Esophagus muscularis mucosa (tissue), 4 donors: ENCODE measurements around the gene SH3RF2. TPM values are rescaled to one million over a fixed set of nuclear protein-coding genes. Genes with fewer than 3 reads are reported as not detected.
"Not testable (repeated sequence)": the region's sequence is repeated elsewhere in the genome, so short reads cannot be mapped to it uniquely, and the experiment has no call there.

Experiments used
- DNase-seq: peaks from one replicate; pipeline ENCODE4 v3.0.0-alpha.2; 2017; ENCODE audit errors: extremely low spot score
- H3K27ac ChIP-seq, 4 donors: fragments of 200-600 bp; sonication (generic); replicated peaks in 1 of 4; 1 replicate in 3 of 4; 2 replicates in 1 of 4; pipeline ENCODE4 v1.5.1; 2016 to 2019; ENCODE audit warnings: mild to moderate bottlenecking in 1 of 4
- H3K27me3 ChIP-seq, 4 donors: fragments of 200-600 bp; sonication (generic); one replicate each; pipeline versions ENCODE4 v1.5.1 to v1.6.0; 2016 to 2019
- H3K36me3 ChIP-seq, 4 donors: fragments of 200-600 bp; sonication (generic); one replicate each; pipeline ENCODE4 v1.5.1; 2016 to 2019
- H3K4me1 ChIP-seq, 4 donors: fragments of 200-600 bp; sonication (generic); one replicate each; pipeline ENCODE4 v1.5.1; 2016 to 2019
- H3K4me3 ChIP-seq, 4 donors: fragments of 200-600 bp; sonication (generic); 1 replicate in 2 of 4; 2 replicates in 2 of 4; pipeline ENCODE4 v1.5.1; 2016 to 2019; ENCODE audit warnings: mild to moderate bottlenecking in 4 of 4, moderate library complexity in 1 of 4
- H3K9me3 ChIP-seq, 4 donors: fragments of 200-600 bp; sonication (generic); 1 replicate in 3 of 4; 2 replicates in 1 of 4; pipeline ENCODE4 v1.5.1; 2016 to 2019
- EP300 ChIP-seq: sonication (generic); formaldehyde crosslinking; IDR thresholded peaks from one replicate; pipeline ENCODE4 v1.6.1; 2017; ENCODE audit warnings: antibody characterized with exemption
- POLR2A ChIP-seq: fragments of 450-650 bp; IDR thresholded peaks from one replicate; pipeline ENCODE4 v1.6.1; 2017; ENCODE audit warnings: antibody characterized with exemption, moderate library complexity, mild to moderate bottlenecking, low read depth
- POLR2AphosphoS5 ChIP-seq, 2 donors: sonication (generic); formaldehyde crosslinking; IDR thresholded peaks; one replicate each; pipeline ENCODE4 v1.6.1; 2017; ENCODE audit warnings: antibody characterized with exemption in 2 of 2
- WGBS: methylation state at CpG from one replicate; pipeline ENCODE4 v1.1.5; 2018; 5-methylcytosine and 5-hydroxymethylcytosine counted together
- intact Hi-C: fragments of 100-400 bp; cut with DNase I; formaldehyde crosslinking; loops from one replicate; pipeline ENCODE4 v1.15.1; 2023
- total RNA-seq, 4 donors: library from RNA; depleted of rRNA; stranded (reverse); fragments of >200 nt; gene quantifications; one replicate each; pipeline versions ENCODE4 v1.1.0 to v1.2.1, GENCODE V29; 2016
- TF ChIP-seq, protein P1 (sequence below), 3 experiments: fragments of 200-600 bp in 2 of 3; fragments of 450-650 bp in 1 of 3; sonication (generic) in 2 of 3; IDR thresholded peaks; one replicate each; pipeline ENCODE4 v1.5.1; 2017 to 2019; ENCODE audit warnings: antibody characterized with exemption in 3 of 3, mild to moderate bottlenecking in 2 of 3, moderate library complexity in 1 of 3

SH3RF2 gene, protein sequence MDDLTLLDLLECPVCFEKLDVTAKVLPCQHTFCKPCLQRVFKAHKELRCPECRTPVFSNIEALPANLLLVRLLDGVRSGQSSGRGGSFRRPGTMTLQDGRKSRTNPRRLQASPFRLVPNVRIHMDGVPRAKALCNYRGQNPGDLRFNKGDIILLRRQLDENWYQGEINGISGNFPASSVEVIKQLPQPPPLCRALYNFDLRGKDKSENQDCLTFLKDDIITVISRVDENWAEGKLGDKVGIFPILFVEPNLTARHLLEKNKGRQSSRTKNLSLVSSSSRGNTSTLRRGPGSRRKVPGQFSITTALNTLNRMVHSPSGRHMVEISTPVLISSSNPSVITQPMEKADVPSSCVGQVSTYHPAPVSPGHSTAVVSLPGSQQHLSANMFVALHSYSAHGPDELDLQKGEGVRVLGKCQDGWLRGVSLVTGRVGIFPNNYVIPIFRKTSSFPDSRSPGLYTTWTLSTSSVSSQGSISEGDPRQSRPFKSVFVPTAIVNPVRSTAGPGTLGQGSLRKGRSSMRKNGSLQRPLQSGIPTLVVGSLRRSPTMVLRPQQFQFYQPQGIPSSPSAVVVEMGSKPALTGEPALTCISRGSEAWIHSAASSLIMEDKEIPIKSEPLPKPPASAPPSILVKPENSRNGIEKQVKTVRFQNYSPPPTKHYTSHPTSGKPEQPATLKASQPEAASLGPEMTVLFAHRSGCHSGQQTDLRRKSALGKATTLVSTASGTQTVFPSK
- 1 to 10 TPM in 3 of 4 donors, under 1 TPM in 1; 0.66 to 2.1 (median 1.5) TPM for total RNA-seq

DNA sequence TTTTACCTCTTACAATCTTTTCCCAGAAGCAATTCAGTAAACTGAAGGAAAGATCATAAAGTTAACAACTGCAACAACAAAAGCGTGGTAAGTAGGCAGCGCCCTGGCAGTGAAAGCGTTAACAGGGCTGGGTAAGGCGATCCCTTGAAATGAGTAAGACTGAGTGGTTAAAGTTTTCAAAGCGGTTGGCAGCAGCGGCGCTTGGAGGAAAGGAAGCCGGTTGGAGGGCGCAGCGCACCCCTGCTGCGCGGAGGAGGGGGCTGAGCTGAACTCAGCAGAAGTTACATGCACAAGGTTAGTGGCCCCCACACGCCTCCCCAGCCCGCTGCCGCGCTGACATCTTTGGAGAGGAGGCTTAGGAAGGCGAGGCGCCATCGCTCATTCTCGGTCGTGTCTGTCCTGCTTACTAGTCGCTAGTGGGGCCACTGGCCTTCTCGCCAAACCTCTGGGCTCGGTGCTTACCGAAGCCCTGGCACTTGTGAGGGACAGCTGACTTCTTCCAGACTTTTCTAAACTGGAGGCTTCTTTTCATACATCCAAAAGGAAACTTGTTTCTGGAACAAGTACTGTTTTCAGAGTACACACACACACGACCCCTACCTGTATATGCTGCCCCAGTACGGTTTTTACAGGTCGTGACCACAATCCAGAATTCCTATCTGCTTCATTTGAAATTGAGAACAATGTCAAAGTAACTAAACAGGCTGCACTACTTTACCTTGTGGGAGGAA, at the start of gene SH3RF2:
Gene SH3RF2 (plus strand): TSS at position 178 of the 731 bp plus-strand sequence. CDS start 1,351 bp downstream, outside the sequence.
- no peak for TF ChIP-seq POLR2A
- TF ChIP-seq POLR2AphosphoS5 (IDR thresholded peaks at IDR 0.05): peak in 1 of 2 donors; percentile 8
- Histone ChIP-seq H3K4me3 (peak within 1 kb of the TSS; percentile 49 to 60 (median 52)), H3K27ac (peak within 1 kb of the TSS in 3 of 4 donors; percentile 18 to 39 (median 35)), H3K27me3 (no peaks in the 10 kb centered on the region), H3K9me3 (no peaks in the 10 kb centered on the region), H3K4me1 (peaks cover 5 to 28% (median 24%) of the 10 kb centered on the region in 4 donors), H3K36me3 (no peaks in the 10 kb centered on the region)
- intact Hi-C loops: no loop called here
- 11% methylated on average over 26 of the region's 28 CpGs for whole genome bisulfite sequencing
- no peak for DNase-seq

DNA sequence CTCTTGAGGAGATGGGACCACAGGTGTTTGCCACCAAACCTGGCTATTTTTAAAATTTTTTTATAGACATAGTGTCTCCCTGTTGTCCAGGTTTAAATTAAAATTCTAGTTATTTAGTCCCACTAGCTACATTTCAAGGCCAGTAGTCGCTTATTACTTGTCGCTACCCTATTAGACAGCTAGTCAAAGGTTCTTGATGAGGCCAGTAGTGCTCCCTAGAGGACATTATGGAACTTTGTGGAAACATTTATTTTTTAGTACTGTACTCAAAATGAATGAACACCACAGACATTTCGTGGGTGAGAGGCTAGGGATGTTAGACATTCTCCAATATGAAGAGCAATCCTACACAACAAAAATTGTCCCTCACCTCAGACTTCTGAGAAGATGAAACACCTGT, 49.2 kb upstream of the SH3RF2 start:
- H3K27ac ChIP-seq: no peak overlapping the region
- 79% methylated on average over 3 of the region's 3 CpGs for WGBS
- H3K27me3 ChIP-seq: no peaks in the 10 kb centered on the region
- H3K4me1 ChIP-seq: no peaks in the 10 kb centered on the region
- intact Hi-C loops: no loop called here
- H3K36me3 ChIP-seq: no peaks in the 10 kb centered on the region
- DNase-seq: no peak
- peaks cover 0 to 15% (median 5%) of the 10 kb centered on the region in 4 donors for H3K9me3 ChIP-seq
- H3K4me3 ChIP-seq: no peak overlapping the region
- no peak for TF ChIP-seq EP300
- TF ChIP-seq, protein P1, sequence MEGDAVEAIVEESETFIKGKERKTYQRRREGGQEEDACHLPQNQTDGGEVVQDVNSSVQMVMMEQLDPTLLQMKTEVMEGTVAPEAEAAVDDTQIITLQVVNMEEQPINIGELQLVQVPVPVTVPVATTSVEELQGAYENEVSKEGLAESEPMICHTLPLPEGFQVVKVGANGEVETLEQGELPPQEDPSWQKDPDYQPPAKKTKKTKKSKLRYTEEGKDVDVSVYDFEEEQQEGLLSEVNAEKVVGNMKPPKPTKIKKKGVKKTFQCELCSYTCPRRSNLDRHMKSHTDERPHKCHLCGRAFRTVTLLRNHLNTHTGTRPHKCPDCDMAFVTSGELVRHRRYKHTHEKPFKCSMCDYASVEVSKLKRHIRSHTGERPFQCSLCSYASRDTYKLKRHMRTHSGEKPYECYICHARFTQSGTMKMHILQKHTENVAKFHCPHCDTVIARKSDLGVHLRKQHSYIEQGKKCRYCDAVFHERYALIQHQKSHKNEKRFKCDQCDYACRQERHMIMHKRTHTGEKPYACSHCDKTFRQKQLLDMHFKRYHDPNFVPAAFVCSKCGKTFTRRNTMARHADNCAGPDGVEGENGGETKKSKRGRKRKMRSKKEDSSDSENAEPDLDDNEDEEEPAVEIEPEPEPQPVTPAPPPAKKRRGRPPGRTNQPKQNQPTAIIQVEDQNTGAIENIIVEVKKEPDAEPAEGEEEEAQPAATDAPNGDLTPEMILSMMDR (IDR thresholded peaks at IDR 0.05): no peak

DNA sequence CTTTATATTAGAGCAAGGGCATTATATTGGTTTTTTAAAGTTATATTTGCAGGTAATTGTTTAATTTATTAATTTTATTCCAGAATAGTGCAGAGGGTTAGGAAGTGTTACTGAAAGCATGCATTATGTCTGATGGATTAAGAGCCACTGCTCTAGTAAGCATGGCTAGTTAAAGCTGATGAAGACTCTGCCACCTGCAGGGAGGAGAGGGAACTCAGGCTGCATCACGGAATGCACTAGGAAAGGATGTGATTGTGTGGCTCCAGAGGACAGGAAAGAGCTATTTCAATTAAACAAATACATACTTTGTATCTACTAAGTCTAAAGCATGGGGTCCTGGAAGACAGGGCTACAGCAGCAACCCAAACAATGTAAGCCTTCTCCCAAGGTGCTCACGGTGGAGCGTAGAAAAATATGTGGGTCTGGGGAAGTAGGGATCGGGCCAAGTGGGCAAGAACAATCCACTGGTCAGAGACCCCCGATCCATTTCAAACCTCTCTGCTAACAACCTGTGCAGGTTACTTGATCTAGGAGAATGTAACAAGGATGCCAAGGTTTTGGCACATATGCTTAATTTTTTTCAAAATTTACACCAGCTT, 48.3 kb upstream of the SH3RF2 start:
- H3K4me3 ChIP-seq: no peak overlapping the region
- no peaks in the 10 kb centered on the region for H3K4me1 ChIP-seq
- no peak overlapping the region for H3K27ac ChIP-seq
- TF ChIP-seq POLR2A: no peak
- TF ChIP-seq, protein P1 (IDR thresholded peaks at IDR 0.05): peak; percentile 46 to 57 (median 47)
- no peak for TF ChIP-seq POLR2AphosphoS5 (IDR thresholded peaks at IDR 0.05)
- no peak for TF ChIP-seq EP300
- 75% methylated on average over 5 of the region's 5 CpGs for WGBS
- H3K9me3 ChIP-seq: peaks cover 0 to 15% (median 5%) of the 10 kb centered on the region in 4 donors
- intact Hi-C loops: no loop called here
- H3K27me3 ChIP-seq: no peaks in the 10 kb centered on the region
- no peaks in the 10 kb centered on the region for H3K36me3 ChIP-seq
- no peak for DNase-seq

DNA sequence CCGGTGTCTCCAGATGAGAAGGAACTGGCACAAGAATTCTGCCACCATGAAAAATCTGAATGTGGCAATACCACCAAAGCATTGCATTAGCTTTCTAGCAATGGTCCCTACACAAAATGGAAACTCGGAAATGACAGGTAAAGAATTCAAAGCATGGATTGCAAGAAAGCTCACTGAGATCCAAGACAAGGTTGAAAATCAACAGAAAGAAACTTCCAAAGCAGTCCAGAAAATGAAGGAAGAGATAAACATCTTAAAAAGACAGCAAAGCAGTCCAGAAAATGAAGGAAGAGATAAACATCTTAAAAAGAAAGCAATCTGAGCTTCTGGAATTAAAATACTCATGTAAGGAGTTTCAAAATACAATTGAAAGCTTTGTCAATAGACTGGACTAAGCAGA, 46.8 kb upstream of the SH3RF2 start:
- intact Hi-C loops: no loop called here
- Histone ChIP-seq H3K27me3 (no peaks in the 10 kb centered on the region), H3K9me3 (peaks cover 0 to 15% (median 5%) of the 10 kb centered on the region in 4 donors), H3K27ac (no peak overlapping the region), H3K4me3 (no peak overlapping the region), H3K36me3 (no peaks in the 10 kb centered on the region), H3K4me1 (no peaks in the 10 kb centered on the region)
- no peak for TF ChIP-seq POLR2AphosphoS5 (IDR thresholded peaks at IDR 0.05)
- no peak for TF ChIP-seq EP300
- no peak for TF ChIP-seq POLR2A
- TF ChIP-seq, protein P1 (IDR thresholded peaks at IDR 0.05): no peak
- DNase-seq: no peak
- 93% methylated on average over 2 of the region's 2 CpGs for WGBS

DNA sequence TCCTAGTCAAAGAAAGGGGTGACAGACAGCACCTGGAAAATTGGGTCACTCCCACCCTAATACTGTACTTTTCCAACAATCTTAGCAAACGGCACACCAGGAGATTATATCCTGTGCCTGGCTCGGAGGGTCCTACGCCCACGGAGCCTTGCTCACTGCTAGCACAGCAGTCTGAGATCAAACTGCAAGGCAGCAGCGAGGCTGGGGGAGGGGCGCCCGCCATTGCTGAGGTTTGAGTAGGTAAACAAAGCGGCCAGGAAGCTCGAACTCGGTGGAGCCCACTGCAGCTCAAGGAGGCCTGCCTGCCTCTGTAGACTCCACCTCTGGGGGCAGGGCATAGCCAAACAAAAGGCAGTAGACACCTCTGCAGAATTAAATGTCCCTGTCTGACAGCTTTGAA, 45.0 kb upstream of the SH3RF2 start:
- H3K27me3 ChIP-seq, H3K27ac ChIP-seq, intact Hi-C loops, H3K36me3 ChIP-seq, H3K4me3 ChIP-seq, H3K4me1 ChIP-seq, DNase-seq: not testable (repeated sequence)
- H3K9me3 ChIP-seq: peaks cover 0 to 15% (median 5%) of the 10 kb centered on the region in 4 donors
- 89% methylated on average over 10 of the region's 10 CpGs for WGBS
